HepG2 (cell line): ENCODE results near the gene POLRMT. TPM values are rescaled to one million over a fixed set of nuclear protein-coding genes. Genes with fewer than 3 reads are reported as not detected.

Experiments
- AGO2 ChIP-seq: fragments of 200-400 bp; formaldehyde crosslinking; optimal IDR thresholded peaks from 2 replicates; pipeline ENCODE3; 2017; ENCODE audit warnings: mild to moderate bottlenecking, low read depth, low read length, moderate library complexity
- MAFF ChIP-seq: IDR thresholded peaks from 2 replicates; pipeline ENCODE4 v1.6.1; 2011; ENCODE audit warnings: low read depth, low read length, improper control_type of control experiment
- RAD21 ChIP-seq: fragments of 450-650 bp; formaldehyde crosslinking; IDR thresholded peaks from 2 replicates; pipeline ENCODE4 v1.5.0; 2020; ENCODE audit warnings: mild to moderate bottlenecking
- SNAI1 ChIP-seq: sonication (generic); formaldehyde crosslinking; IDR thresholded peaks from 2 replicates; pipeline ENCODE4 v1.5.0; 2020; ENCODE audit warnings: mild to moderate bottlenecking, missing genetic modification reagents, borderline replicate concordance
- TFDP2 ChIP-seq: sonication (generic); formaldehyde crosslinking; IDR thresholded peaks from 2 replicates; pipeline ENCODE4 v1.4.0; 2020; ENCODE audit warnings: missing genetic modification reagents
- ZBTB40 ChIP-seq, 2 experiments: fragments of 450-650 bp in 1 of 2; sonication (generic) in 1 of 2; formaldehyde crosslinking in 1 of 2; IDR thresholded peaks; 2 replicates each; pipeline versions ENCODE4 v1.6.1 to v1.8.0; 2016 to 2022; ENCODE audit warnings: antibody characterized with exemption in 1 of 2, mild to moderate bottlenecking in 1 of 2, missing genetic modification reagents in 1 of 2
- ZBTB44 ChIP-seq: sonication (generic); formaldehyde crosslinking; IDR thresholded peaks from 2 replicates; pipeline ENCODE4 v1.4.0; 2020; ENCODE audit warnings: missing genetic modification reagents
- ZNF224 ChIP-seq: sonication (generic); formaldehyde crosslinking; IDR thresholded peaks from 2 replicates; pipeline ENCODE4 v1.5.0; 2020; ENCODE audit warnings: mild to moderate bottlenecking, missing genetic modification reagents
- ZNF225 ChIP-seq: sonication (generic); formaldehyde crosslinking; IDR thresholded peaks from 2 replicates; pipeline ENCODE4 v1.4.0; 2020; ENCODE audit warnings: mild to moderate bottlenecking, missing genetic modification reagents
- ZNF343 ChIP-seq: sonication (generic); formaldehyde crosslinking; IDR thresholded peaks from 2 replicates; pipeline ENCODE4 v1.4.0; 2020; ENCODE audit warnings: mild to moderate bottlenecking, missing genetic modification reagents
- polyA plus RNA-seq, 8 experiments: library from polyadenylated mRNA; depleted of rRNA in 3 of 8; stranded (reverse) in 7 of 8; unstranded in 1 of 8; fragments of >200 nt; fragmentation: Illumina TruSeq in 4 of 8; extraction: Trizol in 4 of 8; gene quantifications; 2 replicates each; pipeline versions ENCODE4 v1.2.1 to v1.2.3, GENCODE V29; 2011 to 2016; ENCODE audit warnings: low read depth in 4 of 8, missing spikeins in 1 of 8, mixed read lengths in 1 of 8; ENCODE audit not compliant: insufficient read depth in 1 of 8
- total RNA-seq, 5 experiments: library from RNA; depleted of rRNA; stranded (reverse); fragments of >200 nt; fragmentation: Illumina TruSeq; extraction: Trizol; gene quantifications; 2 replicates each; pipeline ENCODE4 v1.2.3, GENCODE V29; 2016; ENCODE audit warnings: low read depth in 1 of 5
- TF ChIP-seq, protein P1 (sequence below): sonication (generic); formaldehyde crosslinking; IDR thresholded peaks from 2 replicates; pipeline ENCODE4 v1.4.0; 2020; ENCODE audit warnings: missing genetic modification reagents, borderline replicate concordance

POLRMT gene
- total and polyA plus RNA-seq, 2 of the 13 experiments (the other 11 are each of a cell fraction or from before 2014, with no cell fraction given) = 78.0 to 101 TPM

- no peak for TF ChIP-seq ZBTB40 (IDR thresholded peaks at IDR 0.05)
- TF ChIP-seq ZBTB40 (CRISPR knock-in tag; IDR thresholded peaks at IDR 0.05) = no peak
- no peak for TF ChIP-seq ZNF224 (CRISPR knock-in tag)
- no peak for TF ChIP-seq AGO2
- TF ChIP-seq ZBTB44 (CRISPR knock-in tag) = no peak
- no peak; the same call in 1 of the 2 replicates for TF ChIP-seq TFDP2 (CRISPR knock-in tag)
- TF ChIP-seq, protein P1, sequence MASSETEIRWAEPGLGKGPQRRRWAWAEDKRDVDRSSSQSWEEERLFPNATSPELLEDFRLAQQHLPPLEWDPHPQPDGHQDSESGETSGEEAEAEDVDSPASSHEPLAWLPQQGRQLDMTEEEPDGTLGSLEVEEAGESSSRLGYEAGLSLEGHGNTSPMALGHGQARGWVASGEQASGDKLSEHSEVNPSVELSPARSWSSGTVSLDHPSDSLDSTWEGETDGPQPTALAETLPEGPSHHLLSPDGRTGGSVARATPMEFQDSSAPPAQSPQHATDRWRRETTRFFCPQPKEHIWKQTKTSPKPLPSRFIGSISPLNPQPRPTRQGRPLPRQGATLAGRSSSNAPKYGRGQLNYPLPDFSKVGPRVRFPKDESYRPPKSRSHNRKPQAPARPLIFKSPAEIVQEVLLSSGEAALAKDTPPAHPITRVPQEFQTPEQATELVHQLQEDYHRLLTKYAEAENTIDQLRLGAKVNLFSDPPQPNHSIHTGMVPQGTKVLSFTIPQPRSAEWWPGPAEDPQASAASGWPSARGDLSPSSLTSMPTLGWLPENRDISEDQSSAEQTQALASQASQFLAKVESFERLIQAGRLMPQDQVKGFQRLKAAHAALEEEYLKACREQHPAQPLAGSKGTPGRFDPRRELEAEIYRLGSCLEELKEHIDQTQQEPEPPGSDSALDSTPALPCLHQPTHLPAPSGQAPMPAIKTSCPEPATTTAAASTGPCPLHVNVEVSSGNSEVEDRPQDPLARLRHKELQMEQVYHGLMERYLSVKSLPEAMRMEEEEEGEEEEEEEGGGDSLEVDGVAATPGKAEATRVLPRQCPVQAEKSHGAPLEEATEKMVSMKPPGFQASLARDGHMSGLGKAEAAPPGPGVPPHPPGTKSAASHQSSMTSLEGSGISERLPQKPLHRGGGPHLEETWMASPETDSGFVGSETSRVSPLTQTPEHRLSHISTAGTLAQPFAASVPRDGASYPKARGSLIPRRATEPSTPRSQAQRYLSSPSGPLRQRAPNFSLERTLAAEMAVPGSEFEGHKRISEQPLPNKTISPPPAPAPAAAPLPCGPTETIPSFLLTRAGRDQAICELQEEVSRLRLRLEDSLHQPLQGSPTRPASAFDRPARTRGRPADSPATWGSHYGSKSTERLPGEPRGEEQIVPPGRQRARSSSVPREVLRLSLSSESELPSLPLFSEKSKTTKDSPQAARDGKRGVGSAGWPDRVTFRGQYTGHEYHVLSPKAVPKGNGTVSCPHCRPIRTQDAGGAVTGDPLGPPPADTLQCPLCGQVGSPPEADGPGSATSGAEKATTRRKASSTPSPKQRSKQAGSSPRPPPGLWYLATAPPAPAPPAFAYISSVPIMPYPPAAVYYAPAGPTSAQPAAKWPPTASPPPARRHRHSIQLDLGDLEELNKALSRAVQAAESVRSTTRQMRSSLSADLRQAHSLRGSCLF = no peak
- no peak for TF ChIP-seq RAD21 (CRISPR knock-in tag)
- TF ChIP-seq ZNF343 (CRISPR knock-in tag) = no peak; the same call in 1 of the 2 replicates
- no peak for TF ChIP-seq ZNF225 (CRISPR knock-in tag)
- no peak for TF ChIP-seq MAFF
- no peak for TF ChIP-seq SNAI1 (CRISPR knock-in tag)
These were observed 29.8 kb upstream of the POLRMT start, which contains the start of gene RNF126 (continued) for GRCh38 chr19:662962-663681.
